ENCODE results near the gene FBLN2. TPM values are rescaled to one million over a fixed set of nuclear protein-coding genes. Genes with fewer than 3 reads are reported as not detected.

FBLN2 gene
- total RNA-seq, 4 donors from 2014 or later = 25.3 to 93.8 (median 47.6) TPM

- Histone ChIP-seq H3K36me3 (no peaks in the 10 kb centered on the region), H3K27me3 (peaks cover 49% of the 10 kb centered on the region), H3K27ac (no peak overlapping the region), H3K4me3 (no peak overlapping the region), H3K9me3 (no peaks in the 10 kb centered on the region), H3K4me1 (no peaks in the 10 kb centered on the region)
- TF ChIP-seq POLR2AphosphoS5 (IDR thresholded peaks at IDR 0.05) = no peak
- TF ChIP-seq EP300 (IDR thresholded peaks at IDR 0.05) = no peak
- TF ChIP-seq CTCF (IDR thresholded peaks at IDR 0.05) = no peak
- TF ChIP-seq POLR2A (IDR thresholded peaks at IDR 0.05) = no peak
- WGBS = 87% methylated on average over 14 of the region's 16 CpGs
- no peak for DNase-seq (ENCODE audit: low spot score in 2 of 2)
Observed at GRCh38 chr3:13663781-13664535, 115.0 kb downstream of the FBLN2 start.

GRCh38 chr3:13665582-13666226, 116.8 kb downstream of the FBLN2 start:
- no peaks in the 10 kb centered on the region for H3K9me3 ChIP-seq
- H3K4me1 ChIP-seq = no peaks in the 10 kb centered on the region
- TF ChIP-seq POLR2A (IDR thresholded peaks at IDR 0.05) (no peak), EP300 (IDR thresholded peaks at IDR 0.05) (no peak), CTCF (IDR thresholded peaks at IDR 0.05) (no peak), POLR2AphosphoS5 (IDR thresholded peaks at IDR 0.05) (no peak)
- 33% methylated on average over 4 of the region's 16 CpGs for WGBS
- H3K27me3 ChIP-seq = peaks cover 58% of the 10 kb centered on the region
- no peak for DNase-seq (ENCODE audit: low spot score in 2 of 2)
- H3K27ac ChIP-seq = no peak overlapping the region
- no peak overlapping the region for H3K4me3 ChIP-seq
- no peaks in the 10 kb centered on the region for H3K36me3 ChIP-seq

GRCh38 chr3:13666227-13666619, 117.3 kb downstream of the FBLN2 start:
- TF ChIP-seq POLR2AphosphoS5 (IDR thresholded peaks at IDR 0.05) (no peak), CTCF (IDR thresholded peaks at IDR 0.05) (no peak), EP300 (IDR thresholded peaks at IDR 0.05) (no peak), POLR2A (IDR thresholded peaks at IDR 0.05) (no peak)
- H3K27me3 ChIP-seq = peaks cover 61% of the 10 kb centered on the region
- H3K36me3 ChIP-seq = no peaks in the 10 kb centered on the region
- H3K9me3 ChIP-seq = no peaks in the 10 kb centered on the region
- DNase-seq (ENCODE audit: low spot score in 2 of 2) = no peak
- no peak overlapping the region for H3K4me3 ChIP-seq
- H3K27ac ChIP-seq = no peak overlapping the region
- H3K4me1 ChIP-seq = no peaks in the 10 kb centered on the region
- WGBS = 74% methylated on average over 4 of the region's 4 CpGs

GRCh38 chr3:13666781-13667709, 118.1 kb downstream of the FBLN2 start:
- no peak overlapping the region for H3K27ac ChIP-seq
- TF ChIP-seq POLR2AphosphoS5 (IDR thresholded peaks at IDR 0.05) (no peak), CTCF (IDR thresholded peaks at IDR 0.05) (no peak), EP300 (IDR thresholded peaks at IDR 0.05) (no peak), POLR2A (IDR thresholded peaks at IDR 0.05) (no peak)
- WGBS = 61% methylated on average over 18 of the region's 18 CpGs
- no peak overlapping the region for H3K4me3 ChIP-seq
- DNase-seq (ENCODE audit: low spot score in 2 of 2) = no peak
- H3K4me1 ChIP-seq = no peaks in the 10 kb centered on the region
- no peaks in the 10 kb centered on the region for H3K9me3 ChIP-seq
- H3K27me3 ChIP-seq = peaks cover 67% of the 10 kb centered on the region
- no peaks in the 10 kb centered on the region for H3K36me3 ChIP-seq

Measured in suprapubic skin (tissue), 4 donors.